ENCODE measurements around the gene STPG3.

Gene STPG3

DNA sequence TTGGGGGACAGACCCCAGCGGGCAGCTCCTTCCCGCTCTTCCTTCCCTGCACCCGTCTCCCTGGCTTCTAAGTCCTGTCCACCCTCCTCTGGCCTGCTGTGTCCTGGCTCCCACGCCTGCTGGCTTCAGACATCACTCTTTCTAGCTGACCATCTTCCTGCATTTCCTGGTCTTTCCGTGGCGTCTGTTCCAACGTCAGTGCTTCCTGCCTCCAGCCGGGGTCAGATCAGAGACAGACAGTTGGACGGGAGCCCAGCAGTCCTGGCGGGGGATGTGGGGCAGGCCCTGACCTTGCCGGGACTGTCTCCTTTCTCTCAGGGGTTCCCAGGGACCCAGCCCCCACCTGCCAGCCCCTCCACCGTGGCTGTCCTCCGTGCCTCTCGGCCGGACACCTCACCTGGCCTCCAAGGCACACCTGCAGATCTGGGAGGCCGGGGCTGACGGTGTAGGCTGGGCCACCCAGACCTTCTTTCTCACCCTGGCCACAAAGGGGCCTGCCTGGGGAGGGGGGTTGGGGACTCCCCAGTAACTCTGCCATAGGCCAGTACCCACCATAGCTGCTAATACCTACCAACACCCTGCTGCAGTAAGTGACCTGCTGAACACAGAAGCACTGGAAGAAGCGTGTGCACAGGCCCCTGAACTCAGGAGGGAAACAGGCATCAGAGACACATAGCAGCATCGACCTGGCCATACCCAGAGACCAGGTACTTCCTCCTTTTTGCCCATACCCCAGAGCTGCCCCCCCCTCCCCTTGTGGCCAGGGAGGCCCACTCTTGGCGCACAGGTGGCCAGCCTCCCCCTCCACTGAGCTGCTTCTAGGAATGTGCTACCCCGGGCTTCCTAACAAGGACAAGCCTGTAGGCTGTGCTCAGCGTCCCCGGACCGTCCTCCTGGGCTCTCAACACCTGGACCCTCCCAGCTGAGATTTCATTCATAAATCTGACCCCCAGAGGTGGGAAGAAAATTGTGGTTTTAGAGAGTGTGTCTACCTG is 45.9 kb downstream of the STPG3 start:
- no peak for DNase-seq (ENCODE audit: extremely low read depth, low read depth)
- TF ChIP-seq, protein P1, sequence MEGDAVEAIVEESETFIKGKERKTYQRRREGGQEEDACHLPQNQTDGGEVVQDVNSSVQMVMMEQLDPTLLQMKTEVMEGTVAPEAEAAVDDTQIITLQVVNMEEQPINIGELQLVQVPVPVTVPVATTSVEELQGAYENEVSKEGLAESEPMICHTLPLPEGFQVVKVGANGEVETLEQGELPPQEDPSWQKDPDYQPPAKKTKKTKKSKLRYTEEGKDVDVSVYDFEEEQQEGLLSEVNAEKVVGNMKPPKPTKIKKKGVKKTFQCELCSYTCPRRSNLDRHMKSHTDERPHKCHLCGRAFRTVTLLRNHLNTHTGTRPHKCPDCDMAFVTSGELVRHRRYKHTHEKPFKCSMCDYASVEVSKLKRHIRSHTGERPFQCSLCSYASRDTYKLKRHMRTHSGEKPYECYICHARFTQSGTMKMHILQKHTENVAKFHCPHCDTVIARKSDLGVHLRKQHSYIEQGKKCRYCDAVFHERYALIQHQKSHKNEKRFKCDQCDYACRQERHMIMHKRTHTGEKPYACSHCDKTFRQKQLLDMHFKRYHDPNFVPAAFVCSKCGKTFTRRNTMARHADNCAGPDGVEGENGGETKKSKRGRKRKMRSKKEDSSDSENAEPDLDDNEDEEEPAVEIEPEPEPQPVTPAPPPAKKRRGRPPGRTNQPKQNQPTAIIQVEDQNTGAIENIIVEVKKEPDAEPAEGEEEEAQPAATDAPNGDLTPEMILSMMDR (IDR thresholded peaks at IDR 0.05; ENCODE audit: low read depth, low read length, missing control alignments), result no peak
- no peak overlapping the region for H3K4me3 ChIP-seq (replicated peaks; ENCODE audit: low read depth, low read length)

DNA sequence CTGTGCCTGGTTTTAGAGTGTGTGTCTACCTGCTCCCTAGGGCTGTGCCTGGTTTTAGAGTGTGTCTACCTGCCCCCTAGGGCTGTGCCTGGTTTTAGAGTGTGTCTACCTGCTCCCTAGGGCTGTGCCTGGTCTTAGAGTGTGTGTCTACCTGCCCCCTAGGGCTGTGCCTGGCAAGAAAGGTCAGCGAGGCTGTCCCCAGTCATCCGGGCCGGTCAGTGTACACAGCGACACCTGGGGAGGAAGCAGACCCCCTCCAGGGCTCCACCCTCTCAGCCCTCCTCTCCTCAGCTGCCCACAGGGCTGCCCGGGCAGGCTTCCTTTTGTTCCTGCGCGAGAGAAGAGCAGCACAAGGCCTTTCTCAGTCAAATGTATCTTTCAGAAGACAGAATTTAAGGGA is 46.9 kb downstream of the STPG3 start:
- DNase-seq (ENCODE audit: extremely low read depth, low read depth), result no peak
- H3K4me3 ChIP-seq (replicated peaks; ENCODE audit: low read depth, low read length), result no peak overlapping the region

DNA sequence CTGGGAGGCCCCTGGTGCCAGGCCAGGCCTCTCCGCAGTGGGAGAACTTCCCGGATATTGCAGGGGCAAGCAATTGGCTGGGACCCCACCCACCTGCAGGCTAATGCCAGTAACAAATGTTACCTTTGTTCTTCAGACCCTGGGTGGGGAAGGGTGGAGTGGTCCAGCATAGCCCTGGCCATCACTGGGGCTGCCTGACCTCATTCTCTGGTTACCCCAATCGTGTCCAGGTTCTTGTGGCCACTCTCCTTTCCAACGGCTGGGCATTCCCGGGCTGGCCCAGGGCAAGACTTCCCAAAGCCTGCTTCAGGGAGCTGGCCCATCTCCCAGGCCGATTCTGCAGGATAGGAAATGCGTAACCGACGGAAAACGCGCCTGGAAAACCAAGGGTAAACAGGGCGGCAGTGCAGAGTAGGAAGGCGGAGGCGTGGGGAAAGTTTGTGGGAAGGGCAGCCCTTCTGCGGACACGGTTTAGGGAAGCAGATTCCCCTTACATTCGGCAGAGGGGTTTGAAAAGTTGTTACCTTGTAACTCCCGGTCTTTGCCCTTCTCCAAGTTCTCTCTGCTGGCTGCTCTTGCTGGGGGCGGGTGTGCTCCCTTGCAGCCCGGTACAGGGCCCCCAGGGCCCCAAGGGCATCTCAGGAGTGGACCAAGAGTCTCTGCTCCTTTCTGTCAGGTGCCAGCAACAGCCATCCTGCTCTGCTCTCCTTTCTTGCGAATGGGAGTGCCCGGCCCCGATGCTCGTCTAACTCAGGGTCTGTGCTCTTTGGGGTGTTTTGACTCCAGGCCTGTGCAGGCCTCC is 47.5 kb downstream of the STPG3 start:
- TF ChIP-seq, protein P1 (IDR thresholded peaks at IDR 0.05; ENCODE audit: low read depth, low read length, missing control alignments), result no peak
- no peak overlapping the region for H3K4me3 ChIP-seq (replicated peaks; ENCODE audit: low read depth, low read length)
- no peak for DNase-seq (ENCODE audit: extremely low read depth, low read depth)

More for the DNA sequence above, 46.9 kb downstream of the STPG3 start:
- TF ChIP-seq, protein P1 (IDR thresholded peaks at IDR 0.05; ENCODE audit: low read depth, low read length, missing control alignments), result no peak

DNA sequence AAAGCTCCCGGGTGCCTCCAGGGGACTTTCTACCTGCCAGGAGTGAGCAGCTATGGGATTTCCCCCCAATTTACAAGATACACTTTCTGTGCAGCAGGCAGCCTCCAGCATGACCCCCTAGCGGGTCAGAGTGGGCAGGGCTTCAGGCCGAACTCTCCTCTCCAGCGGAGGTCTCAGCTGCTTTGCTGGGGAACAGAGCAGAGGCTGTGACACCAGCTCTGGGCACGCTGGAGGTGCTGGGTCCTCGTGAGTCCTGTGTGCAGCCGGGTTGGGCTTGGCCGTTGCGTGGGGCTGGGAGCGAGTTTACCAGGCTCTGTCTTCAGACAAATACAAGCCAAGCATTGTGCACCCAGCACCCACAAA is 48.1 kb downstream of the STPG3 start:
- TF ChIP-seq, protein P1 (IDR thresholded peaks at IDR 0.05; ENCODE audit: low read depth, low read length, missing control alignments), result no peak
- H3K4me3 ChIP-seq (replicated peaks; ENCODE audit: low read depth, low read length), result no peak overlapping the region
- DNase-seq (ENCODE audit: extremely low read depth, low read depth), result no peak

DNA sequence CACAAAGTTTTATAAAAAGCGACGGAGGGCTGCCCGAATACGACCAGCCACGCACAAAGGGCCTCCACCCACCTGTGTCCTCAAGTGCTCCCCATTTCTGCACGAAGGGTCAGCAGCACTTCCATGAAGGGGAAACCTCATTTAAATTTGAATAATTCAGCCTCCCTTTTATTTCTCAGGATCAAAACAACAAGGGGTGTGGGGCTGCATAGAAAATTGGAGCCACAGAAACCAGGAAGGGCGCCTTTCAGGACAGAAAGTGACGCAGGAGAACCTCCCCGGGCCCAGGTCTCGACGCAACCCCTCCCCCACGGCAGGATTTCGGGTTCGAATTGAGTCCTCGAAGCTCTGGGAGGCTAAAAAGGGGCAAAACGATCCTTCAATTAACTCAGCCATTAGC is 48.9 kb downstream of the STPG3 start:
- no peak for DNase-seq (ENCODE audit: extremely low read depth, low read depth)
- H3K4me3 ChIP-seq (replicated peaks; ENCODE audit: low read depth, low read length), result peak overlapping the region; percentile 42; the same call in 1 of the 2 replicates
- TF ChIP-seq, protein P1 (IDR thresholded peaks at IDR 0.05; ENCODE audit: low read depth, low read length, missing control alignments), result no peak

DNA sequence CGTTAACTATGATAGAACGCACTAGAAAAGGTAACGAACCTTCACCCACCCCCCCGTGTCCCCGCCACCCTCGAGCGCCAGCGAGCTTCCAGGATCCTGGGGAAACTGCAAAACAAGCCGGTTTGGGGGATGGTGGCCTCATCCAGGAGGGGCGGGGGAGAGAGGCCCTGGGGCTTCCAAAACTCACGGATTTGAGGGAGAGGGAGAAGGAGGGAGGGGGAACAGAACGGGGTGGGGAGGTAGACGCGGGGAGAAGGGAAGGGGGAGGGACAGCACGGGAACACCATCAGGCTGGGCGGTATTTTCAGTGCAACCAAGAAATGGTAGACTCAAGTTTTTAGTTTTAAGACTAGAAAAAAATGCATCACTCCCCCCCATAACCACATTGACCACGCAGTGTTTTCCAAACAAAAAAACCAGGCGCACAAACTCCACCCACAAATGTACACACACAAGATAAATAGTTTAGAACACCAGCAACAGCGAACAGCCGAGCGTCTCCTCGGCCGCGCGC is 49.5 kb downstream of the STPG3 start:
- H3K4me3 ChIP-seq (replicated peaks; ENCODE audit: low read depth, low read length), result peak overlapping the region; percentile 42
- TF ChIP-seq, protein P1 (IDR thresholded peaks at IDR 0.05; ENCODE audit: low read depth, low read length, missing control alignments), result no peak
- no peak for DNase-seq (ENCODE audit: extremely low read depth, low read depth)

Data from HFF-Myc (cell line).